GM18498 (cell line): ENCODE results near the gene CMTR2.
"Not testable (repeated sequence)": the region's sequence is repeated elsewhere in the genome, so short reads cannot be mapped to it uniquely, and the experiment has no call there.

Experiments used
- ATAC-seq: cut with Tn5 transposase; IDR thresholded peaks from one replicate; pipeline ENCODE4 v1.9.1; 2021; ENCODE audit warnings: mild to moderate bottlenecking, moderate library complexity; ENCODE audit not compliant: unreplicated experiment

The CMTR2 gene, protein sequence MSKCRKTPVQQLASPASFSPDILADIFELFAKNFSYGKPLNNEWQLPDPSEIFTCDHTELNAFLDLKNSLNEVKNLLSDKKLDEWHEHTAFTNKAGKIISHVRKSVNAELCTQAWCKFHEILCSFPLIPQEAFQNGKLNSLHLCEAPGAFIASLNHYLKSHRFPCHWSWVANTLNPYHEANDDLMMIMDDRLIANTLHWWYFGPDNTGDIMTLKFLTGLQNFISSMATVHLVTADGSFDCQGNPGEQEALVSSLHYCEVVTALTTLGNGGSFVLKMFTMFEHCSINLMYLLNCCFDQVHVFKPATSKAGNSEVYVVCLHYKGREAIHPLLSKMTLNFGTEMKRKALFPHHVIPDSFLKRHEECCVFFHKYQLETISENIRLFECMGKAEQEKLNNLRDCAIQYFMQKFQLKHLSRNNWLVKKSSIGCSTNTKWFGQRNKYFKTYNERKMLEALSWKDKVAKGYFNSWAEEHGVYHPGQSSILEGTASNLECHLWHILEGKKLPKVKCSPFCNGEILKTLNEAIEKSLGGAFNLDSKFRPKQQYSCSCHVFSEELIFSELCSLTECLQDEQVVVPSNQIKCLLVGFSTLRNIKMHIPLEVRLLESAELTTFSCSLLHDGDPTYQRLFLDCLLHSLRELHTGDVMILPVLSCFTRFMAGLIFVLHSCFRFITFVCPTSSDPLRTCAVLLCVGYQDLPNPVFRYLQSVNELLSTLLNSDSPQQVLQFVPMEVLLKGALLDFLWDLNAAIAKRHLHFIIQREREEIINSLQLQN

DNA sequence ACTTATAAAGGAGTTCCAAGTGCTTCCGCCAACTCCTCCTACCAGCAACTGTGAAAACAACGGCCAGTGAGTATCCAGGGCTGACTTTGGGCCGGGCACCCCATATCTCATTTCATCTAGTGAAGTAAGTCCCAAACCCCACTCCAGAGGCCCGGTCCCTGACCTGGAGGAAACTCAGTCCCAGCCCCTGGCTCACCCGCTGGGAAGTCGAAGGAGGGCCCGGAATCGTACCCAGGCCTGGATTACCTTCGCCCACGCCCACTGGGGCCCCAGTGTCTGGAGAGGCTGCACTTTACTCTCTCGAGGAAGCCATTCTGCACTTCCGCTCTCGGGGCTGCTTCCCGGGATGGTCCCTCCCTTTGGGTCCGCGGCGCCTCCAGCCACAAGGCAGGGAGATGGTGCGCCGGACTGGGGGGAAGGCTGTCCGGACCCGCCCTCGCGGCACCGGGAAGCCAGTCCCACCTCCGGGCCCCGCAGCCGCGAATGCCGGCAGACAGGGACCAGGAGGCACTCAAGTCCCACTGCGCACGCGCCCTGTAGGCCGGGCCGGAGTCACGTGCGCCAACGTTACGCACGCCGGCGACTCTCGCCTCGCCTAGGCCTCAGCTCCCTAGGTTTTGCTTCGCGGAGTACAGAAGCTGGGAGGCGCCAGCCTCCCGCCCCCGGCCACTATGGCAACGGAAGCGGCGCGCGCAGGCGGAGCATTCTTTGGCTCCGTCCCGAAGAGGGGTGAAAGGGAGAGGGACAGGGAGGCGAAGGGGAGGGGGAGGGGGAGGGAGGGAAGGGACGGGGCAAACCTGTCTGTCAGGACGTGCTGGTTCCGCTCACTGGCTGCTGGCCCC is at the start of gene CMTR2:
CMTR2 (minus strand) TSS at position 513 of the 842 bp plus-strand sequence. CDS start 3,482 bp downstream, outside the sequence.
- peak; percentile 94 for ATAC-seq

DNA sequence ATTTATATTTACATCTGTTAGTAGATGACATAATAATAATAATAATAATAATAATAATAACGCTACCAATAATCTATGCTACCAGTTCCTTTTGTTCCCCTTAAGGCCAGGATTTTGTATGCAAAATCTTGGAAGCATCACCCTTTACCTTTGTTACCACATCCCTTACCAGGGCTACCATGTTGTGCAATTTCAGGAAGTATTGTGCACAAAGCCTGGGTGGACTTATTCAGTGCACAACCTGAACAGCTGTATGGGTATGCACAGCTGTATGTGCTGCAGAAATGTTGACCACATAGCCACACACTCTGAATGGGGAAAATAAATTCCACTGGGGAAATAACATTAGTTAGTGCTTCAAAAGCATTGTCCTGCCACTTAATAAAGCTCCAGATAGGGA is 49.4 kb upstream of the CMTR2 start:
- no peak for ATAC-seq

DNA sequence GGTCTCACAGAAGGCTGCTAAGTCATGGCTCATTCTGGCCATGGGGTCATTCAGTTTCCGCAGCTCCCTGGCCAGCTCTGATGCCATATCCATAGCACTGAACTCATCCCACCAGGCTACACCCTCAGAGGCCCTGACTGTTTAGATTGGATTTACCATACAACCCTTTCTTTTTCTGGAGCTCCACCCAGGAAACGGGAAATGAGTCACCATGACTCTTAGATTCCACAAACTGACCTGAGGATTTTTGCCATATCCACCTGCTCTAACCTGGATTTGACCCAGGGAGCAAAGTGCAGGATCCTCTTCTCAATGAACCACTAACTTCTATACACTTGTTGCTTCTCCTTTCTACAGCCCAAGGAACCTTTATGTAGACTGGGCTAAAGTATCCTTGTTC is 49.0 kb upstream of the CMTR2 start:
- no peak for ATAC-seq

DNA sequence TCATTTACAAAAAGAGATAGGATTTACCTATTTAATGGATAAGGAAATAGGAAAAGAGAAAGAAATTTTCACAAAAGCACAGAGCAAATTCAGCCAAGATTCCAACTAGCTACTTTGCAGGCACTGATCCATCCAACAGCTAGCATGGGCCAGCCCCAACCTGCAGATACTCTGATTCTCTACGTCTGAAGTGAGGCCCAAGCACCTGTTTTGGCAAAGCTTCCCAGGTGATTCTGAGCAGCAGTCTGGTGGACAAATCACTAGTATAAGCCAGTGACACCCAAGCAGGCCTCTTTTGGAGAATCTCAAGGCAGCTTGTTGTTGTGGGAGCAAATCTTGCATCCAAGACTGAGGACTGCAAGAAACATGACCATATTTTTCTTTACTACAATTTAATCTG is 48.4 kb upstream of the CMTR2 start:
- ATAC-seq: no peak

DNA sequence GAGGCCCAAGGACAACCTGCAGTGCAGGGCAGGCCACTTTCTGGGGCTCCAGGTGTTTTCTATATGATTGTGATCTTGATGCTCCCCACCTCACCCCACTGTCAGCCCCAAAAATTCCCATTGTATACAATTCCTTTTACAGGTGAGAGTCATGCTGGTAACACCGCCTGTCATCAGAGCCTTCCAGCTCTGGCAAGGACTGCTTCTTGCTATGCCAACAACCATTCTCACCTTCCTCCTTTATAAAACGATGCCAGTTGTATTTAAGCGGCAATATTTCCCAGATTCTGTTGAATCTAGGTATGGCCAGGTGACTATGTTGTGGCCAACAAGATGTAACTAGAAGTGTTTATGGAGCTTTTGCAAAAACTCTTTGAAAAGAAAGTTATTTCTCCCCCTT is 38.9 kb upstream of the CMTR2 start:
- no peak for ATAC-seq

DNA sequence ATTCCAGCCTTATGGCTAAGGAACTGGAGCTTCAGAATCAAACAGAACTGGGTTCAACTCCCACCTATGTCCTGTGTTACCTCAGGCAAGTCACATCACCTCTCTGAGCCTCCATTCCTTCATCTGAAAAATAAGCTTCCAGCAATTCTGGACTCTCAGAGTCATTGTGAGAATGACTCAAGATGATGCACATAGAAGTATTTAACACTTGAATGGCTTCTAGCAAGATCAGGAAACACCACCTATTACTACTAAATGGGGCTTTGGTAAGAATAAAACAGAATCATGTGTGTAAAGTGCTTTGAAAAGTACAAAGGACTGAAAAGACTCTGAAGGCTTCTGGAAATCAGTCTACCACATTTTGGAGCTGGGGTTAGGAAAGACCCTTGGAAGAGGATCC is 38.5 kb upstream of the CMTR2 start:
- ATAC-seq: no peak

DNA sequence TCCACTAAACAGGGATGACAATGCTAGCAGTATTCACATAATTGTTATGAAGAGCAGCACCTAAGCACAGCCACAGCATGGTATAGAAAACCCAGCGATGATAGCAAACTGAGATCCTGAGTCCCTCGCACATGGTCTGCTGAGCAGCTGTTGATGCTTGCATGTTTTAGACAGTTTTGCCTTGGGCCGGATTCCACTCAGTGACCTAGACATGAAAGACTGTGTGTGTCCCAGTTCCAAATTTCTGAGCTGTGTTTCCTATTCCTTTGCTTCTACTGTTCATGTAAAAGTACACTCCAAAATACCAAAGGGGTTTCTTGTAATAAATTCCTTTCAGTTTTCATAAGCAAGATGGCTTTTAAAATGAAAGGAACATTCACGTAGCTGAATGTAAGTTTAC is 30.8 kb upstream of the CMTR2 start:
- ATAC-seq: no peak

DNA sequence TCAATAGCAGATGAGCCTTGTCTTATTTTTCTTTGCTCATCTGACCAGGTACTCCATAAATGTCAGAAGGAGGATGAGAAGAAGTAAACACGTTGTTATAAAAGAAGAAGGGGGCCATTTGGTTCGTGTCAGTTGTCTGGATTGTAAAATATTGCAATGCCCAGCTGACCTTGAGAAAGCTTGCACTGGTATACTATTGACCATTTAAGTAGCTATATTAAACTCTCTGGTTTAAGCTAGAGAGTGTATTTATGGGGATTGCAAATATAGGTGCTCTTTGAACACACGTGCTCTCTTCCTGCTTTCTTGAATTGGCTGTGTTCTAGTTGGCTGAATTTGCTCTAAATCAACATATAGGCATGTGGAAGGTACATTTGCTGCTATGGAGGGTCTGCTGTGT is 26.1 kb upstream of the CMTR2 start:
- ATAC-seq: no peak

DNA sequence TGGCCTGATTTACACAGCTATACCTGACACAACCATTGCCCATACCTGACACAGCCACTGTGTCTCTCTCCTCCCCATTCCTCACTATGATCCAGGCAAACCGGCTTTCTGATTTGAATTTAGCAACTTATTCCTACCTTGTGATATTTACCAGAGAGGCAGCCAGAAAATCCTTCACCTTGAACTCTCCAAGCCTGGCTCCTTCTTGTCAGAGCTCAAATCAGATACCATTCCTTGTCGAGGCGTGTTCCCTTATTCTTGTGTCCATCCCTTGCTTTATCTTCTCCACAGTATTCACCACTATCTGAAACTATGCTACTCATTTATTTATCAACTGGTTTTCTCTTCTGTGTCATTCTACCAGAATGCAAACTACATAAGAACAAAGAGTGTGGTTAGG is 24.4 kb upstream of the CMTR2 start:
- not testable (repeated sequence) for ATAC-seq

DNA sequence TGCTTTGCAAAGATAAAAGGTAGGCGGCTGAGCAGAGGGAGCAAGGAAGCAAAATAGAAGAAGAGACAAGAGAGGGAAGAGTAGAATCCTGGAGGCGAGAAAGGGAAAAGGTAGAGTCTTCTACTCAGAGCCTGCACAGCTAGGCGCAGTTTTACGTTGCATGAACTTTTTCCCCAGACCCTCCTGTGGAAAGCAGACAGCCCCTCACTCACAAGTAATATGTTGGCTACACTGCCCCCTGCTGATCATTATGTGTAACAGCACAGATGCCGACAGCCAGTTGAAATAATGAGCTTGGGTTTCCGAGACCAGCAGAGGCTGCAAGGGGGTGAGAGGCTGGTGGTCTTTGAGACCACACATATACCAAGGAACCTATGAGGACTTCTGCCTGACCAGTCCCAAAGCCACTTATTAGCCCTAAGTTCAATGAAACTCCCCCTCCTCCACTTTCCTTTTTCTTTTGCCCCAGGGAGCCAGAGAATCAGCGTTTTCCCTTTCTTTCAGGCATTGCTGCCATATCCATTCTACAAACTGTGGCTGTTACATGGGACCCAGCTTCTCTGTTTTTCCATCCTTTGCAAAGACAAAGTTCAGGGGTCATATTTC is 22.5 kb upstream of the CMTR2 start:
- no peak for ATAC-seq

DNA sequence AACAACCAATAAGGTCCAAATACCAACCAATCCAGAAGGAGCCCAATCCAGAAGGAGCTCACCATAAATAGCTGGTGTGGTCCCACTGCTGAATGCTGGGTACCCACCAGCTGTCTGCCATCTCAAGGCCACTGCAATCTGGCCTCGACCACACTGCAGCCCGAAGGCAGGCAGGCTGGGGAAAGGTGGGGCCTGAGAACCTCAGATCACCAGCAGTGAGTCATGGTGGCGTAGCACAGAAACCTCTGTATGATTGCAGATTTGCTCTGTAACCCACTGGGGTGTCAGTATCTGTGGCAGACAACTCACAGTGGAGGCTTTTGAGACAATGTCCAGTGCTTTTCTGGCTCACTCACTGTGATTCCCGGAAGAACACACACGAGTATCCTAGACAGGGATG is 14.7 kb upstream of the CMTR2 start:
- ATAC-seq: no peak

DNA sequence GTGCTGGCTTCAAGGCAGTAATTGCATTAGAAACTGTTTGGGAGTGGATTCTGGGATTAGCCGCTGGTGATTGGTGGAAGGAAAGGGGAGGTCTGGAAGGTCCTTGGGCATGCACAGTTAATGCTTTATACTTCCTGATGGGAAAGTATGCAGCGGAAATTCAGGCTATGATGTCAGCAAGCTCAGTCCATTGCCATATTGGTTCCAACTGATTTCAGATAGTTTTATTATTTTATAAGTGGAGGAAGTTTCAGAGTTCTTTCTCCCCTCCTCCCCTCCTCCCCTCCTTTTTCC is 8.1 kb upstream of the CMTR2 start:
- no peak for ATAC-seq

DNA sequence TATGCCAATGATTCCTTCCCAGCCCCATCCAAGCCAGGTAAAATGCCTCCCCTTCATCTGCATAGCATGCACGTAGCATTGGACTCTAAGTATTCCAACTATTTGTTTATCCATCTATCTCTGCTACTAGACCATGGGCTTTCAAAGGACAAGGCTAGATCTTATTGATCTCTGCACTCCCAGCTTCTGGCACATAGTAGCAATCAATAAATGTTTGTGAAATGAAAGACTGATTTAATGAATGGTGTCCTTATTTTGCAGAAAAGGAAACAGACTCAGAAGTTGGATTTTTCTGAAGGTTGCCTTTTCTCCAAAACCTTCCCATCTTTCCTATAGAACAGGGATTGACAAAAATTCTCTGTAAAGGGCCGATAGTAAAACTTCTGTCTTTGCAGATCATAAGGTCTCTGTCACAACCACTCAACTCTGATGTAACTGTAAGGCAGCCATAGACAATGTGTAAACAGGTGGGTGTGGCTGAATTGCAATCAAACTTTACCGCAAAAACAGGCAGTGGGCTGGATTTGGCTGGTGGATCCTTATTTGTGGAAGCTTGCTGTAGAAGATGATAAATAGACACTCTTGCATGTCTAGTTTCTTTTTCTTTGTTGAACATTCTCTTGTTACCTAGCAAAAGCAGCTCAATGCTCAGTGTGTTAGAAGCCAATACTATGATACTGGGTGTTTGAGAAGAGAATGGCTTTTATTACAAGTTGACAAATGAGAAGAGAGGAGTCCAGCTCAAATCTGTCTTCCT is 7.6 kb upstream of the CMTR2 start:
- no peak for ATAC-seq

DNA sequence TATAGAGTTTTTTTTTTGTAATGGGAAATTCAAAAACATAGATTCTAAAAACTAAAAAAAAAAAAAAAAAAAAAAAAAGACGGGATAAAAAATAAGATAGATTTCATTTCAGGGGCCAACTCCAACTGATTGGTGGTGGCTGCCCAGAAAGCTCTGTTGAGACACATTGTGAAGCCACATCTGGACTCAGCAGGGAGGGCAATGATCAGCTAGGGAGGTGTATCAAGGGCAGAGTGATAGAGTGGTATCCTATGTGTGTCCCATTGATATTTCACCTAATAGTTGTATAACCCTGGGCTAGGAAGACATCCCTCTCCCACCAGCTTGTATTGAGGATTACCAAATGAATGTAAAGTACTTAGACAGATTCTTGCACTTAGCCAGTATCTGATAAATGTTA is 6.7 kb upstream of the CMTR2 start:
- no peak for ATAC-seq

DNA sequence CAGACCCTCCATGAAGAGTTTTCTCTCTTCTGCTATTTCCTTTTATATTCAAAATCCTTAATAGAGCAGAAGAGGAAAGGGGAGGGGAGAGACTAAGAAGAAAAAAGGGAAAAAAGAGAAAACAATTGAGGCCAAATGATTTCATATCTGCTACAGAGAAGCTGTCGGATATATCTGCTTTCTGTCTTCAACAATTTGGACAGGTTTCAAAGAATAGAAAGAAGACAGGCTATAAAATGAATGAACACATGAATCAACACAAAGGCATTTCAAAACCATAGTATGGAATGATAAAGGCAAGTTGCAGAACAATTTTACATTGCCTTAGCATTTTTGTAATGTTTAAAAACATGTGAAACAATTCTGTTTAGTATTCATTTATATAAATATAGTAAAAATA is 4.7 kb upstream of the CMTR2 start:
- ATAC-seq: no peak

DNA sequence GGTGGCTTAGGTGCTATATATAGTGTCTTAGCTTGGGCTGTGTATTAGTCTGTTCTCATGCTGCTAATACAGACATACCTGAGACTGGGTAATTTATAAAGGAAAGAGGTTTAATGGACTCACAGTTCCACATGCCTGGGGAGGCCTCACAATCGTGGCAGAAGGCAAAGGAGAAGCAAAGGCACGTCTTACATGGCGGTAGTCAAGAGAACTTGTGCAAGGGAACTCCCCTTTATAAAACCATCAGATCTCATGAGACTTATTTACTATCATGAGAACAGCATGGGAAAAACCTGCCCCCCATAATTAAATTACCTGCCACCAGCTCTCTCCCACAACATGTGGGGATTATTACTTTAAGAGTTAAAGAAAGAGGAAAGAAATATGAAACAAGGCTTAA is 2.9 kb upstream of the CMTR2 start:
- not testable (repeated sequence) for ATAC-seq

DNA sequence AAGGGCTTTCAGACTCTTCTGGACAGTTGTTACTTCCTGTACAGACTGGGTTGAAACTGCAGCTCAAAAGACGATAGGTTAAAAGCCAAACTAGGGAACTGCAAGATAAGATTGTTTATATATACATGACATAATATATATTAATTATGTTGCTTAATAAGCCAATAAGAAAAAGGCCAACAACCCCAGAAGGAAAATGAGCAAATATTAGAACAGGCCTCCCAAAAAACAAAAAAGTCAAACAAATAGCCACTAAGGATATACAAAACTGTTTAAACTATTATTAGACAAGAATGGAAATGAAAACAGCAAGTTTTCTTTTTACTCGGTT is 495 bp upstream of the CMTR2 start:
- ATAC-seq: no peak

DNA sequence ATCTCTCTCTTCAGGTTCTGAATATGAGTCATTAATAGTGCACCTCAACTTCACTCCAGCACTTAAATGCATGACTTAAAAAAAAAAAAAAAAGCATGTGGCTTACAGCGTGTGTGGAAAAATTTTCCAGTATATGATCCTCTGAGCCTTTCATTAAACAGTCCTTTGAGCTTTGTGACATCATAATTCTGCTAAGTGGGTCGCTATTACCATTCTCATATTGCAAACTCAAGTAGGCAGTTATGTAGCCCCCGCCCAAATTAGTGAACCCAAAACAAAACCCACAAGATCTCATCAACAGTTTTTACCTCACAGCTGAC is 672 bp downstream of the CMTR2 start:
- no peak for ATAC-seq

DNA sequence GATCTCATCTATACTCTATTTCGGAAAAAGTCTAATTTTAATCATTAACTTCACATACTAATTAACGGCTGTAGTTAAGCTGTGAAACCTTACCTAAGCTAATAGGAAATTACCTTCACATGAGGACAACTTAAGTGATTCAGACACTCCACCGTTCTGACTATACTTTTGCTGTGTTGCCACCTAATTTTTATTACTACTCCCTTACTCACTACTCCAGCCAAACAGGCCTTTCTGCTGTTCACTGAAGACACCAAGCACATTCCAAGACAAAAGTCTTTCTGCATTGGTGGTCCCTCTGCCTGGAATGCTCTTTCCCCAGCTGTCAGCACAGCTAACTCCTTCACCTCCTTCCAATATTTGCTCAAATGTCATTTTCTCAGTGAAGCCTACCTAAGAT is 1.3 kb downstream of the CMTR2 start:
- ATAC-seq: no peak

DNA sequence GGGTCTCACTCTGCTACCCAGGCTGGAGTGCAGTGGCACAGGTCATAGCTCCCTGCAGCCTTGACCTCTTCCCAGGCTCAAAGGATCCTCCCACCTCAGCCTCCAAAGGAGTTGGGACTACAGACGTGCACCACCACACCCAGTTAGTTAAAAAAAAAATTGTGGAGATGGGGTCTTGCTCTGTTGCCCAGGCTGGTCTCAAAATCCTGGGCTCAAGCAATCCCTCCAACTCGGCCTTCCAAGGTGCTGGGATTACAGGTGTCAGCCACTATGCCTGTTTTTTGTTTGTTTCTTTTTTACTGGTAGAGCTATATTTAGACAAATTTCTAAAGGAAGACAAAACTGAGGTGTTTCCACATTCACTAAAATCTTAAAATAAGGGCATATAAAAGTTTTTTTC is 1.7 kb downstream of the CMTR2 start:
- no peak for ATAC-seq

DNA sequence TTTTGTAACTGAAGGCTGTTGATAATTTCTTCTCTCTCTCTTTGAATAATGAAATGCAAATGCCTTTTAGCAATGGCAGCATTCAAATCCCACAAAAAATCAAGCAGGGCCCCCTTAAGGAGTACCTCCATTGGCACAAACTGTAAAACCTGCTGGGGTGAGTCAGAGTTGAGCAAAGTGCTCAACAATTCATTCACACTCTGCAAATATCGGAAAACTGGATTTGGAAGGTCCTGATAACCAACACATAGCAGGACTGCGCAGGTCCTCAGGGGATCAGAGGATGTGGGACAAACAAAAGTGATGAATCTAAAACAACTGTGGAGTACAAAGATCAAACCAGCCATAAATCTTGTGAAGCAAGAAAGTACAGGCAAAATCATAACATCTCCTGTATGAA is 5.6 kb downstream of the CMTR2 start:
- no peak for ATAC-seq
